22Rv1 (cell line): ENCODE measurements around the gene GPATCH1.
"Not testable (repeated sequence)": the region's sequence is repeated elsewhere in the genome, so short reads cannot be mapped to it uniquely, and the experiment has no call there.

Experiments
- H3K27ac ChIP-seq: fragments of 450-650 bp; 2 replicates; pipeline ENCODE4 v1.5.1; 2017
- CTCF ChIP-seq: fragments of 450-650 bp; IDR thresholded peaks from 2 replicates; pipeline ENCODE4 v1.5.1; 2017; ENCODE audit warnings: mild to moderate bottlenecking
- ZFX ChIP-seq: fragments of 450-650 bp; IDR thresholded peaks from 2 replicates; pipeline ENCODE4 v1.6.1; 2017; ENCODE audit warnings: antibody characterized with exemption, borderline replicate concordance

Gene GPATCH1

DNA sequence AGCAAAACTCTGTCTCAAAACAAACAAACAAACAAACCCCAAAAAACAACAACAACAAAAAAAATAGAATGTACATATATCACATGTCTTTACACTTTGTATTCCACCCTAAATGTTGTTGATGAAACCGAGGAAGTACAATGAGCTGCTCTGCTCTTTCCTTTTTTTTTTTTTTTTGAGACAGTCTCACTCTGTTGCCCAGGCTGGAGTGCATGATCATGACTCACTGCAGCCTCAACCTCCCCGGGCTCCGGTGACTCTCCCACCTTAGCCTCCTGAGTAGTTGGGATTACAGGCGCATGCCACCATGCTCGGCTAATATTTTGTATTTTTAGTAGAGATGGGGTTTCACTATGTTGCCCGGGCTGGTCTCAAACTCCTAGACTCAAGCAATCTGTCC is 82.5 kb downstream of the GPATCH1 start:
- TF ChIP-seq CTCF (no peak), ZFX (no peak)
- no peak overlapping the region for H3K27ac ChIP-seq

- not testable (repeated sequence) for H3K27ac ChIP-seq
Measured at GRCh38 chr19:33166037-33166436, 85.1 kb downstream of the GPATCH1 start.

- TF ChIP-seq CTCF, result no peak
- no peak for TF ChIP-seq ZFX
Measured at GRCh38 chr19:33167438-33167837, 86.5 kb downstream of the GPATCH1 start.

GRCh38 chr19:33168528-33168927 is 87.5 kb downstream of the GPATCH1 start:
- no peak for TF ChIP-seq ZFX
- no peak for TF ChIP-seq CTCF
- H3K27ac ChIP-seq, result no peak overlapping the region

More at GRCh38 chr19:33167438-33167837, 86.5 kb downstream of the GPATCH1 start:
- no peak overlapping the region for H3K27ac ChIP-seq

GRCh38 chr19:33171222-33171795 is 90.3 kb downstream of the GPATCH1 start:
- H3K27ac ChIP-seq, result peak overlapping the region; percentile 42
- TF ChIP-seq CTCF, result no peak
- no peak for TF ChIP-seq ZFX

- peak overlapping the region; percentile 42 for H3K27ac ChIP-seq
- TF ChIP-seq CTCF (no peak), ZFX (no peak)
Measured at GRCh38 chr19:33171916-33172359, 91.0 kb downstream of the GPATCH1 start.

GRCh38 chr19:33174186-33174585 is 93.2 kb downstream of the GPATCH1 start:
- no peak overlapping the region for H3K27ac ChIP-seq
- TF ChIP-seq ZFX, result no peak
- TF ChIP-seq CTCF, result no peak
